Liver (tissue), 9 donors: ENCODE measurements around the gene ABHD12B. TPM values are rescaled to one million over a fixed set of nuclear protein-coding genes. Genes with fewer than 3 reads are reported as not detected.
A peak's percentile ranks its signal among the peaks of the same experiment; 100 is the strongest.

Source experiments
- DNase-seq: peaks from one replicate; pipeline ENCODE4 v3.0.0-alpha.2; 2017; ENCODE audit warnings: low spot score
- H3K27ac ChIP-seq, 2 donors: one replicate each; pipeline ENCODE4 v1.7.0; 2013; ENCODE audit warnings: inconsistent platforms in 2 of 2, low read length in 2 of 2, control low read depth in 1 of 2, low read depth in 1 of 2, mild to moderate bottlenecking in 1 of 2
- H3K27me3 ChIP-seq, 4 donors: one replicate each; pipeline versions ENCODE4 v1.6.1 to v1.7.0; 2013; ENCODE audit warnings: low read length in 3 of 4, inconsistent platforms in 1 of 4, mild to moderate bottlenecking in 1 of 4, moderate library complexity in 1 of 4; ENCODE audit not compliant: control insufficient read depth in 4 of 4, insufficient read depth in 4 of 4
- H3K36me3 ChIP-seq, 4 donors: one replicate each; pipeline versions ENCODE4 v1.6.1 to v1.7.0; 2013; ENCODE audit warnings: low read length in 3 of 4, mild to moderate bottlenecking in 3 of 4, low read depth in 1 of 4, moderate library complexity in 1 of 4; ENCODE audit not compliant: control insufficient read depth in 4 of 4, insufficient read depth in 3 of 4
- H3K4me1 ChIP-seq, 4 donors: one replicate each; pipeline versions ENCODE4 v1.6.1 to v1.7.0; 2013; ENCODE audit warnings: low read length in 3 of 4, mild to moderate bottlenecking in 3 of 4, moderate library complexity in 1 of 4; ENCODE audit not compliant: control insufficient read depth in 4 of 4, insufficient read depth in 4 of 4
- H3K4me3 ChIP-seq, 3 donors: one replicate each; pipeline versions ENCODE4 v1.6.1 to v1.7.0; 2013; ENCODE audit warnings: low read length in 3 of 3, control low read depth in 1 of 3, low read depth in 1 of 3, mild to moderate bottlenecking in 1 of 3
- H3K9ac ChIP-seq, 2 donors: one replicate each; pipeline ENCODE4 v1.7.0; 2013; ENCODE audit warnings: low read length in 2 of 2, mild to moderate bottlenecking in 2 of 2, moderate library complexity in 2 of 2, control low read depth in 1 of 2, low read depth in 1 of 2
- H3K9me3 ChIP-seq, 4 donors: one replicate each; pipeline versions ENCODE4 v1.6.1 to v1.7.0; 2013; ENCODE audit warnings: low read length in 3 of 4; ENCODE audit not compliant: control insufficient read depth in 4 of 4
- ATF3 ChIP-seq: IDR thresholded peaks from 2 replicates; pipeline ENCODE4 v1.6.1; 2016; ENCODE audit warnings: antibody characterized with exemption
- EGR1 ChIP-seq, 2 donors: IDR thresholded peaks; 2 replicates each; pipeline ENCODE4 v1.6.1; 2016 to 2018; ENCODE audit warnings: antibody characterized with exemption in 2 of 2, low read depth in 2 of 2
- FOXA1 ChIP-seq: IDR thresholded peaks from 2 replicates; pipeline ENCODE4 v1.6.1; 2016; ENCODE audit warnings: antibody characterized with exemption
- FOXA2 ChIP-seq: IDR thresholded peaks from 2 replicates; pipeline ENCODE4 v1.6.1; 2016; ENCODE audit warnings: antibody characterized with exemption
- GABPA ChIP-seq, 2 donors: IDR thresholded peaks in 1 of 2; conservative IDR thresholded peaks in 1 of 2; 2 replicates each; pipeline ENCODE4 v1.6.1; 2016; ENCODE audit warnings: antibody characterized with exemption in 2 of 2, mild to moderate bottlenecking in 1 of 2, moderate library complexity in 1 of 2
- HNF4A ChIP-seq, 2 donors: conservative IDR thresholded peaks; 2 replicates each; pipeline ENCODE4 v1.6.1; 2016; ENCODE audit warnings: antibody characterized with exemption in 2 of 2, mild to moderate bottlenecking in 2 of 2
- HNF4G ChIP-seq: IDR thresholded peaks from 2 replicates; pipeline ENCODE4 v1.6.1; 2016; ENCODE audit warnings: antibody characterized with exemption
- JUND ChIP-seq, 2 donors: IDR thresholded peaks; 2 replicates each; pipeline ENCODE4 v1.6.1; 2016; ENCODE audit warnings: antibody characterized with exemption in 2 of 2
- NR2F2 ChIP-seq: IDR thresholded peaks from 2 replicates; pipeline ENCODE4 v1.6.1; 2016; ENCODE audit warnings: antibody characterized with exemption
- RAD21 ChIP-seq, 2 donors: IDR thresholded peaks; 2 replicates each; pipeline ENCODE4 v1.6.1; 2016; ENCODE audit warnings: antibody characterized with exemption in 2 of 2, mild to moderate bottlenecking in 2 of 2
- RXRA ChIP-seq, 2 donors: IDR thresholded peaks; 2 replicates each; pipeline ENCODE4 v1.6.1; 2017 to 2018; ENCODE audit warnings: antibody characterized with exemption in 2 of 2, mild to moderate bottlenecking in 1 of 2
- SP1 ChIP-seq: IDR thresholded peaks from 2 replicates; pipeline ENCODE4 v1.6.1; 2018; ENCODE audit warnings: antibody characterized with exemption, mild to moderate bottlenecking
- TAF1 ChIP-seq: conservative IDR thresholded peaks from 2 replicates; pipeline ENCODE4 v1.6.1; 2016; ENCODE audit warnings: antibody characterized with exemption, mild to moderate bottlenecking
- YY1 ChIP-seq: IDR thresholded peaks from 2 replicates; pipeline ENCODE4 v1.6.1; 2016; ENCODE audit warnings: antibody characterized with exemption, mild to moderate bottlenecking
- ZBTB33 ChIP-seq: IDR thresholded peaks from 2 replicates; pipeline ENCODE4 v1.6.1; 2016; ENCODE audit warnings: antibody characterized with exemption
- WGBS: extraction: QIAGEN DNeasy Blood & Tissue Kit; methylation state at CpG from one replicate; pipeline ENCODE4 v1.1.7; 2013; 5-methylcytosine and 5-hydroxymethylcytosine counted together
- polyA plus RNA-seq, 2 donors: library from polyadenylated mRNA; stranded (reverse) in 1 of 2; unstranded in 1 of 2; fragments of 200-250 nt in 1 of 2; fragments of >200 nt in 1 of 2; fragmentation: Nextera tagmentation in 1 of 2; extraction: Ambion mirVana in 1 of 2; gene quantifications; one replicate each; pipeline versions ENCODE4 v1.2.1 to v1.2.3, GENCODE V29; 2013 to 2015
- total RNA-seq, 2 donors: library from RNA; depleted of rRNA; stranded (reverse); fragments of >200 nt; gene quantifications; one replicate each; pipeline ENCODE4 v1.2.3, GENCODE V29; 2014
- TF ChIP-seq, protein P1 (sequence below): IDR thresholded peaks from 2 replicates; pipeline ENCODE4 v1.6.1; 2016; ENCODE audit warnings: antibody characterized with exemption
- TF ChIP-seq, protein P2 (sequence below): fragments of 150-350 bp; IDR thresholded peaks from 2 replicates; pipeline ENCODE4 v1.5.1; 2017; ENCODE audit warnings: improper control_type of control experiment, low read depth, low read length; ENCODE audit not compliant: missing input control
- TF ChIP-seq, protein P3 (sequence below): IDR thresholded peaks from 2 replicates; pipeline ENCODE4 v1.6.1; 2016; ENCODE audit warnings: antibody characterized with exemption, mild to moderate bottlenecking
- donor health status: healthy.
- donor health status: healthy.
- donor health status: healthy.
- donor health status: healthy.
- donor health status: healthy.

The ABHD12B gene
- total and polyA plus RNA-seq, 4 donors: 0.09 to 0.58 TPM; not detected in 2

DNA sequence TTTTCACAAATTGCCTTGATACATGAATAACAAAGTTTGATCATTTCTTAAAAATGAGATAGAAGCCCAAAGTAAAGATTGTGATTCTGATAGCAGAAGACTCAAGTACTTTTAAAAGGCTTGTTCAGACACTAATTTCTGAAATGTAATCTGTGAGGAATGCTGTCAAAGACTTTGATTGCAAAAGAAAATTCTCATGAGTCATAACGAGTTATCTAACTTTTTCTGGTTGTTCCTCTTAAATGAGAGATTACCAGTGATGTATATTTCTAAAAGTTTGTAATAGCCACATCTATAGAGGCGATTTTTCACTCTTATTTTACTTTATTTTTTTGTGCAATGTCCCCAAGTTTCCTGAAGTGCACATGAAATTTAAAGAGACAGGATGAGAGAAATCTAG lies 65.5 kb downstream of the ABHD12B start:
- no peaks in the 10 kb centered on the region for H3K9me3 ChIP-seq
- H3K4me1 ChIP-seq: peaks cover 14 to 76% (median 74%) of the 10 kb centered on the region in 4 donors
- H3K4me3 ChIP-seq: no peak overlapping the region
- WGBS: 36% methylated on average over 2 of the region's 2 CpGs
- H3K27me3 ChIP-seq: no peaks in the 10 kb centered on the region
- peaks cover 4 to 20% (median 5%) of the 10 kb centered on the region in 4 donors for H3K36me3 ChIP-seq
- no peak for DNase-seq
- H3K27ac ChIP-seq: peak overlapping the region; percentile 1 to 48
- no peak for TF ChIP-seq EGR1 (IDR thresholded peaks at IDR 0.05; ENCODE audit: low read depth in 2 of 2)
- TF ChIP-seq ATF3: no peak
- TF ChIP-seq RAD21 (IDR thresholded peaks at IDR 0.05): no peak
- no peak for TF ChIP-seq FOXA2
- TF ChIP-seq, protein P1, sequence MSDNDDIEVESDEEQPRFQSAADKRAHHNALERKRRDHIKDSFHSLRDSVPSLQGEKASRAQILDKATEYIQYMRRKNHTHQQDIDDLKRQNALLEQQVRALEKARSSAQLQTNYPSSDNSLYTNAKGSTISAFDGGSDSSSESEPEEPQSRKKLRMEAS: no peak
- no peak for TF ChIP-seq JUND (IDR thresholded peaks at IDR 0.05)
- no peak for TF ChIP-seq HNF4G
- TF ChIP-seq GABPA (IDR thresholded peaks at IDR 0.05 in 1 of 2, conservative IDR thresholded peaks at IDR 0.05 in 1 of 2): no peak
- TF ChIP-seq YY1: no peak
- TF ChIP-seq FOXA1: no peak
- no peak for TF ChIP-seq RXRA (IDR thresholded peaks at IDR 0.05)
- no peak for TF ChIP-seq HNF4A (conservative IDR thresholded peaks at IDR 0.05)
- TF ChIP-seq, protein P2, sequence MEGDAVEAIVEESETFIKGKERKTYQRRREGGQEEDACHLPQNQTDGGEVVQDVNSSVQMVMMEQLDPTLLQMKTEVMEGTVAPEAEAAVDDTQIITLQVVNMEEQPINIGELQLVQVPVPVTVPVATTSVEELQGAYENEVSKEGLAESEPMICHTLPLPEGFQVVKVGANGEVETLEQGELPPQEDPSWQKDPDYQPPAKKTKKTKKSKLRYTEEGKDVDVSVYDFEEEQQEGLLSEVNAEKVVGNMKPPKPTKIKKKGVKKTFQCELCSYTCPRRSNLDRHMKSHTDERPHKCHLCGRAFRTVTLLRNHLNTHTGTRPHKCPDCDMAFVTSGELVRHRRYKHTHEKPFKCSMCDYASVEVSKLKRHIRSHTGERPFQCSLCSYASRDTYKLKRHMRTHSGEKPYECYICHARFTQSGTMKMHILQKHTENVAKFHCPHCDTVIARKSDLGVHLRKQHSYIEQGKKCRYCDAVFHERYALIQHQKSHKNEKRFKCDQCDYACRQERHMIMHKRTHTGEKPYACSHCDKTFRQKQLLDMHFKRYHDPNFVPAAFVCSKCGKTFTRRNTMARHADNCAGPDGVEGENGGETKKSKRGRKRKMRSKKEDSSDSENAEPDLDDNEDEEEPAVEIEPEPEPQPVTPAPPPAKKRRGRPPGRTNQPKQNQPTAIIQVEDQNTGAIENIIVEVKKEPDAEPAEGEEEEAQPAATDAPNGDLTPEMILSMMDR: no peak
- no peak for TF ChIP-seq ZBTB33
- TF ChIP-seq SP1: no peak
- TF ChIP-seq TAF1: no peak
- TF ChIP-seq, protein P3, sequence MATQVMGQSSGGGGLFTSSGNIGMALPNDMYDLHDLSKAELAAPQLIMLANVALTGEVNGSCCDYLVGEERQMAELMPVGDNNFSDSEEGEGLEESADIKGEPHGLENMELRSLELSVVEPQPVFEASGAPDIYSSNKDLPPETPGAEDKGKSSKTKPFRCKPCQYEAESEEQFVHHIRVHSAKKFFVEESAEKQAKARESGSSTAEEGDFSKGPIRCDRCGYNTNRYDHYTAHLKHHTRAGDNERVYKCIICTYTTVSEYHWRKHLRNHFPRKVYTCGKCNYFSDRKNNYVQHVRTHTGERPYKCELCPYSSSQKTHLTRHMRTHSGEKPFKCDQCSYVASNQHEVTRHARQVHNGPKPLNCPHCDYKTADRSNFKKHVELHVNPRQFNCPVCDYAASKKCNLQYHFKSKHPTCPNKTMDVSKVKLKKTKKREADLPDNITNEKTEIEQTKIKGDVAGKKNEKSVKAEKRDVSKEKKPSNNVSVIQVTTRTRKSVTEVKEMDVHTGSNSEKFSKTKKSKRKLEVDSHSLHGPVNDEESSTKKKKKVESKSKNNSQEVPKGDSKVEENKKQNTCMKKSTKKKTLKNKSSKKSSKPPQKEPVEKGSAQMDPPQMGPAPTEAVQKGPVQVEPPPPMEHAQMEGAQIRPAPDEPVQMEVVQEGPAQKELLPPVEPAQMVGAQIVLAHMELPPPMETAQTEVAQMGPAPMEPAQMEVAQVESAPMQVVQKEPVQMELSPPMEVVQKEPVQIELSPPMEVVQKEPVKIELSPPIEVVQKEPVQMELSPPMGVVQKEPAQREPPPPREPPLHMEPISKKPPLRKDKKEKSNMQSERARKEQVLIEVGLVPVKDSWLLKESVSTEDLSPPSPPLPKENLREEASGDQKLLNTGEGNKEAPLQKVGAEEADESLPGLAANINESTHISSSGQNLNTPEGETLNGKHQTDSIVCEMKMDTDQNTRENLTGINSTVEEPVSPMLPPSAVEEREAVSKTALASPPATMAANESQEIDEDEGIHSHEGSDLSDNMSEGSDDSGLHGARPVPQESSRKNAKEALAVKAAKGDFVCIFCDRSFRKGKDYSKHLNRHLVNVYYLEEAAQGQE: no peak
- no peak for TF ChIP-seq NR2F2
- no peak overlapping the region for H3K9ac ChIP-seq
